Hippocampal formation (tissue), 2 donors: ENCODE data around the gene SDCCAG8.
A peak's percentile ranks its signal among the peaks of the same experiment; 100 is the strongest.
"Not testable (repeated sequence)": the region's sequence is repeated elsewhere in the genome, so short reads cannot be mapped to it uniquely, and the experiment has no call there.

ENCODE experiments used
- DNase-seq, 2 donors: peaks; one replicate each; lab custom pipeline; 2025; lab: John Stamatoyannopoulos, UW

The SDCCAG8 gene

GRCh38 chr1:243255791-243256512 is at the start of gene SDCCAG8:
Gene SDCCAG8 (plus strand): TSS chr1:243256041. CDS start chr1:243256174, 133 bp downstream.
- DNase-seq, result peak; percentile 100

- not testable (repeated sequence) for DNase-seq
These were observed 43.9 kb upstream of the SDCCAG8 start for GRCh38 chr1:243211984-243212383.

- DNase-seq, result no peak
These were observed 42.6 kb upstream of the SDCCAG8 start for GRCh38 chr1:243213045-243213787.

- DNase-seq, result not testable (repeated sequence)
These were observed 40.5 kb upstream of the SDCCAG8 start for GRCh38 chr1:243215276-243215875.

GRCh38 chr1:243216741-243217140 is 39.1 kb upstream of the SDCCAG8 start:
- DNase-seq, result no peak

GRCh38 chr1:243217349-243217748 is 38.5 kb upstream of the SDCCAG8 start:
- DNase-seq, result no peak

- DNase-seq, result no peak
These were observed 37.8 kb upstream of the SDCCAG8 start for GRCh38 chr1:243218059-243218458.

- no peak for DNase-seq
These were observed 28.2 kb upstream of the SDCCAG8 start for GRCh38 chr1:243227622-243228021.

- DNase-seq, result no peak
These were observed 26.3 kb upstream of the SDCCAG8 start for GRCh38 chr1:243229526-243229925.

GRCh38 chr1:243230914-243231313 is 24.9 kb upstream of the SDCCAG8 start:
- no peak for DNase-seq

- no peak for DNase-seq
These were observed 21.9 kb upstream of the SDCCAG8 start for GRCh38 chr1:243233908-243234307.

GRCh38 chr1:243234978-243235647 is 20.7 kb upstream of the SDCCAG8 start:
- peak in 1 of 2 donors; percentile 14 for DNase-seq

- DNase-seq, result no peak
These were observed 19.1 kb upstream of the SDCCAG8 start for GRCh38 chr1:243236604-243237252.

- DNase-seq, result no peak
These were observed 11.4 kb upstream of the SDCCAG8 start for GRCh38 chr1:243244432-243244841.

- DNase-seq, result peak in 1 of 2 donors; percentile 18
These were observed 8.9 kb upstream of the SDCCAG8 start for GRCh38 chr1:243246916-243247315.

GRCh38 chr1:243247901-243248300 is 7.9 kb upstream of the SDCCAG8 start:
- DNase-seq, result no peak

GRCh38 chr1:243249214-243249613 is 6.6 kb upstream of the SDCCAG8 start:
- DNase-seq, result no peak

GRCh38 chr1:243250102-243250501 is 5.7 kb upstream of the SDCCAG8 start:
- no peak for DNase-seq

GRCh38 chr1:243251539-243251938 is 4.3 kb upstream of the SDCCAG8 start:
- DNase-seq, result no peak

GRCh38 chr1:243253211-243253925 is 2.5 kb upstream of the SDCCAG8 start:
- DNase-seq, result no peak

- DNase-seq, result peak in 1 of 2 donors; percentile 62
These were observed 2.0 kb upstream of the SDCCAG8 start for GRCh38 chr1:243253926-243254232.
